ENCODE results near the gene QRICH2.
A peak's percentile ranks its signal among the peaks of the same experiment; 100 is the strongest.
"Not testable (repeated sequence)": the region's sequence is repeated elsewhere in the genome, so short reads cannot be mapped to it uniquely, and the experiment has no call there.

QRICH2 gene

DNA sequence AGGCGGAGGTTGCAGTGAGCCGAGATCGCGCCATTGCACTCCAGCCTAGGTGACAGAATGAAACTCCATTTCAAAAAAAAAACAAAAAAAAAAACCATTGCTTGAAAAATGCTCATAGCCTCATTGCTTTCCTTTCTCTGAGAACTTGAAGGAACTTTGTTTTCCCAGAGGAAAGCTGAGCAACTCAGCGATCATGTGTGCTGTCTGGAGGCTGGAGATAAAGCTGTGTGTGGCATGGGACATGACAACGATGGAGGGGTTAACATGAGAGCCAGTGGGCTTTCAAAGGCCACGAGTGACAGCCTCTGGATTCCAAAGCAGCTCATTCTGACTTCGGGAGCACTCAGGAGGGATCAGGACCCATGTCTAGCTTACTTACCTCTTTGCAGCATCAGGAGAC lies 21.6 kb upstream of the QRICH2 start:
- DNase-seq: no peak

DNA sequence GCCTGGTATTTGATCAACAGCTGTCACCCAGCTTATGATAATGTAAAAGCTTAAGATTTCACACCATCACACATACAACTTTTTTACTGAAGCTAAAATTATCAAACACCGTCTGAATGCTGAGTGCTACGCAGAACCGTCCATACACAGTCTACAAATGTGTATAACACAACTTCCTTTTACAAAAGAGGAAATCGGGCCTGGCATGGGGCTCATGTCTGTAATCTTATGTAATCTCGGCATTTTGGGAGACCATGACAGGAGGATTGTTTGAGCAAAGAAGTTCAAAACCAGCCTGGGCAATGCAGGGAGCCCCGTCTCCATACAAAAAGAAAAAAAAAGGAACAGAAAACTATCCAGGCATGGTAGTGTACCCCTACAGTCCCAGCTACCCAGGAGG lies 19.6 kb upstream of the QRICH2 start:
- peak in 1 of 2 donors; percentile 52 for DNase-seq

DNA sequence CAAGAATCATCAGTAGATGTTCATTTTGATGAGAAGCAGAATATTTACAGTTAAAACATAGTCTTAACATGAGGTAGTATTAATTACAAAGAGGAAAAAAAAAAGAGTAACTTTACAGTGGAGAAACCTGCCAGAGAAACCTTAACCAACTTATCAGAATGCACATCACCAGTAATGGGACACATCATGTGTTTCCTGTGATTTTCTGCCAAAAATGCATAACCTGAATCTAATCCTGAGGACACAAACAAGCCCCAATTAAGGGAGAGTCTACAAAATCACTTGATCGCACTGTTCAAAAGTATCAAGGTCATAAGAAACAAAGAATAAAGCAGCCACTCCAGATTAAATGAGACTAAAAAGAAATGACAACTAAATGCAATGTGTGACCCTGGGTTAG lies 18.2 kb upstream of the QRICH2 start:
- DNase-seq: no peak

- no peak for DNase-seq
Observed at GRCh38 chr17:76318586-76318985, 10.5 kb upstream of the QRICH2 start.

GRCh38 chr17:76317535-76317934 lies 9.5 kb upstream of the QRICH2 start:
- no peak for DNase-seq

DNA sequence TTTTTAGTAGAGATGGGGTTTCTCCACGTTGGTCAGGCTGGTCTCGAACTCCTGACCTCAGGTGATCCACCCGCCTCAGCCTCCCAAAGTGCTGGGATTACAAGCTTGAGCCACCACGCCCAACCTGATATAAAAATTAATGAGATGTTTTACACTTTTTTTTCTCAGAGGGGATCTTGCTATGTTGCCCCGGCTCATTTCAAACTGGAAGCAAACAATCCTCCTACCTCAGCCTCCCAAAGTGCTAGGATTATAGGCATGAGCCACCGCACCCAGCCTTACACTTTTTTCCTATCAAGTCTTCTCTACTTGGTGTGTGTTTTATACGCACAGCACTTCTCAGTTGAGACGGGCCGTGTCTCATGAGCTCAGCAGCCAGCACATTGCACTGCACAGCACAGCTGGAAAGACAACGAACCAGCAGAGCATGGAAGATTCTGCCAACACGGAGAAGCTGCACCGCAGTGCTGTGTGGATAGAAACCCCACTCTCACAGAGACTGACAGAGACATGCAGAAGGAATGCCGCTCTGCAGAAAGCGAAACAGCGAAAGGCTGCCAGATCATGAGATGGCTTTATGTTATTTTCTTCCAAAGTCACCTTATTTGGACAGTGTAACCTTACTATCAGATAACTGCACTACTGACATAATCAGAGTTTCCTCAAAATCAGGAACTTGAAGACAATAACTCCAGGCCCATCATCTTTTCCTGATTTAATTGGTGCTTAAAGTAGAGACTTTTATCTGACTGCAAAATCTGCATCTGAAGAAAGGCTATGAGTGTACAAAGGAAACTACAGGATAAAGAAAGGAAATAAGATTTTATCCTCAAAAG lies 6.5 kb upstream of the QRICH2 start:
- DNase-seq: no peak

DNA sequence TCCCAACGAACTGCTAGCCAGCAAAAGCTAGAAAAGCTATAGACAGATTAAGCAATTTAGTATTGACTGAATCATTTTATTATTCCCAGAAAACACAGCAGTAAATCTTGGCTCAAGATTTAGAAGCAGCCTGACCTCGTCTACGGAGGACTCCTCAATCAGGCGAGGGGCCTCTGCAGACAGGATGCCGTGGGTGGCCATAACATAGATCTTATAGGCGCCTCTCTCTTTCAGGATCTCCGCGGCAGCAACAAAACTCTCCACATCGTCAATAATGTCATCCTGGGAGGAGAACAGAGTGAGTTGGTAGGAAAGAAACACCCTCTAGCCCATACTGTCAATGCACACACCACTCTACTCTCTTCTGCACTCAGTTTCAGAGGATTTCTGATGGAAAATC lies 4.7 kb upstream of the QRICH2 start:
- no peak for DNase-seq

- DNase-seq: no peak
Observed at GRCh38 chr17:76309461-76309860, 1.4 kb upstream of the QRICH2 start.

GRCh38 chr17:76307299-76307965 lies 644 bp downstream of the QRICH2 start:
- no peak for DNase-seq

- not testable (repeated sequence) for DNase-seq
Observed at GRCh38 chr17:76305135-76305454, 3.0 kb downstream of the QRICH2 start.

DNA sequence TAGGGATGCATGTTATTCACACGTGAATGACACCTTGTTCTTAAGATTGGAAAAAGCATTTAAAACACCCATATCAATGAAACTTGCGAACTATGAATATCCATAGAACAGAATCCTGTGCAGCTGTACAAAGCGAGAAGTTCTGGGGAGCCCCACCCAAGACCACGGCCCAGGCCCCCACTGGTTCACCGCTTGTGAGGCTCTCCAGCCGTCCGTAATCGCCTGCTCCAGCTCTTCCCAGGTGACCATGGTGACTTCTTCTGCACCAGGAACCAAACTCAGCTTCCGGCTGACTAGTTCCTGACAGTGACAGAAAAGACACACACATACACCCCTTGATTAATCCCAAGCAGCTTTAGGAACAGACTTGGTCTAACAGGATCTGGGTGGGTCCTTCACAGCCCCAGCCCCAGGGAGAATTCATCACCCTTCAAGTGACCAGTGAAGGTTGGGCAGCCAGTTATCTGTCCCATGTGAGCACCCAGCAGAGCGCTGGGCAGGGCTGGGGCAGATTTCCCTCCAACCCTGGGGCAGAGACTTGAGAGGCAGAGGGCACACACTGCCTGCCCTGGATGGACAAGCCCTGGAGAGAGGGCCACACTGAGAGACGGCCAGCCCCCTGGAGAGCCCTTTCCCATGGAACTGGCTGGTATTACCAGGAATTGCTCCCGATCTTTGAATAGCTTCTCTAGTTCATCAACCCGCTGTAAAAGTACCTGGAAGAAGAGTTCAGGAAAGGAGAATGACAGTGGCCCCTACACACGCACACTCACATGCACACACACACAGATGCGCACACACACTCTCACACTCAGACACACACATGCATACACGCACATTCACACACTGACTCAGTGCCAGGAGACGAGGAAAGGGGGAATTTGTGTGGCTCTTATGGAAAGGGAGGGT lies 3.6 kb downstream of the QRICH2 start:
- DNase-seq: no peak

- DNase-seq: no peak
Observed at GRCh38 chr17:76297436-76297835, 10.6 kb downstream of the QRICH2 start.

GRCh38 chr17:76296889-76297288 lies 11.2 kb downstream of the QRICH2 start:
- no peak for DNase-seq

- no peak for DNase-seq
Observed at GRCh38 chr17:76296186-76296585, 11.9 kb downstream of the QRICH2 start.

GRCh38 chr17:76293106-76293505 lies 15.0 kb downstream of the QRICH2 start:
- DNase-seq: no peak

GRCh38 chr17:76292567-76292966 lies 15.5 kb downstream of the QRICH2 start:
- no peak for DNase-seq

DNA sequence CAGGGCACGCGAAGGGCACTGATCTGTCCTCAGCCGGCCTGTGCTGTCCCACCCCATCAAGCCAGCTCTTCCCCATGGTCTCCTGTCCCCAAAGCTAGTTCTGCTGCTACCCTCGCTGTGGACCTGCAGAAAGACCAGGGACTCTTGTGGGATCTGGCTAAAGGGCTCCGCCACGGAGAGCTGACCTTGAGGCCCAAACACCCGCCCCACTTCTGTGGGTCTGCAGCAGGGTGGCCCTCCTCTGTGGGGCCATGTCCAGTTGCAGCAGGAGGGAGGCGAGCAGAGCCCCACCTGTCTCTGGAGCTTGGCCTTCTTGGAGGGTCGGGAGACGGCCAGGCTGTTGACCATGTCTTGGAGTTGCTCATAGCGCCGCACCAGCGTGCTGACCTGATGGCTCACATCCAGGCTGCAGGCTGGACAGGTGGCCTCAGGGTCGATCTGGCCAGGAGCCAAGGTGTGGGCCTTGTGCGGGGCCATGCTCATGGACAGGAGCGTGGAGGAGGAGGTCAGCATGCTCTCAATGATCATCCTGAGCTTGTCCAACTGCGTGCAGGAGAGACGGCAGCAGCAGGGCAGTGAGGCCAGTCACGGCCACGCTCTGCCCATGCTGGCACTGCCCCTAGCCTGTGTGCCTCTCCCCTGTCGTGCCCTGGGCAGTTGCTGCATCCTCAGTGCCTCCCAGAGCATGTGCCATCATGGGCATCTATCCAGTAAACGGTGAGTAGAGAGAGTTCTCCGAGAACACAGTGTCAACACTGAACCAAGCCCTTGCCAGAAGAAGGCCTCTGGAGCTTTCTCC lies 26.3 kb downstream of the QRICH2 start:
- DNase-seq: no peak

- no peak for DNase-seq
Observed at GRCh38 chr17:76280650-76281049, 27.4 kb downstream of the QRICH2 start.

GRCh38 chr17:76279742-76280287 lies 28.3 kb downstream of the QRICH2 start:
- no peak for DNase-seq

GRCh38 chr17:76278952-76279741 lies 28.9 kb downstream of the QRICH2 start:
- DNase-seq: peak; percentile 83 to 84

DNA sequence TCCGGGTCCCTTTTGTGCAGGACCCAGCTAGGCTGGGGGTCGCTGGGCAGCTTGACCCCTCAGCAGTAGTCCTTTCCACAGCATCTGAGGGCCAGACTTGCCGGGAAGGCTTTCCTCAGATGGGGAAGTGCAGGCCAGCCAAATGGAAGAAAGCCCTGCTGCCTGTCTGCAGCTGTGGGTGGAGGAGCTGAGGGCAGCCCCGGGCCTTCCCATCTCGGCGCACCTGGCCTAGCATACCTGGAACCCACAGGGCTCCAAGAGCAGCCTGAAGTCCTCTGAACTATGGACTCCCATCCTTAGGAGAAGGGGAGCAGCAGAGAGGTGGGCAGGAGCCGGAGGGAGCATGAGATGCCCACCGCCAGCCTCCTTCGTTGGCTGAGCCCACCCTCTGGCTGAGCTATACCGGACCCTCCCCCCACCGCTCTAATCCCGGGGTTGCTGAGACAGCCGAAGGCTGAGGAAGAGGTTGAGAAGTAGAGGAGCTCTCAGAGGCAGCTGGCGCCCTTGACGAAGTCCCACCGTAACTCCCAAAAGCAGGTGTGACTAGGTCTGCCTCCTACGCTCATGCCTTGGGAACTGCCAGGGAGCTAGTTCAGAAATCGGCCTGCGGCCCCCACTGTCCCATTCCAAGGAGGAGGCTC lies 29.7 kb downstream of the QRICH2 start:
- no peak for DNase-seq
